Measurements from ENCODE around the gene MEX3C.

Gene MEX3C

GRCh38 chr18:51127664-51128063, 69.8 kb downstream of the MEX3C start:
- no peaks in the 10 kb centered on the region for H3K9me3 ChIP-seq (ENCODE audit: insufficient read depth, low read depth, low read length)
- no peak overlapping the region for H3K27ac ChIP-seq (ENCODE audit: low read length)
- H3K4me3 ChIP-seq (ENCODE audit: low read length): no peak overlapping the region
- no peak overlapping the region for H3K9ac ChIP-seq (ENCODE audit: low read depth, low read length)
- H3K36me3 ChIP-seq (ENCODE audit: insufficient read depth, low read depth, low read length): no peaks in the 10 kb centered on the region
- H3K27me3 ChIP-seq (ENCODE audit: insufficient read depth, low read length): no peaks in the 10 kb centered on the region
- no peaks in the 10 kb centered on the region for H3K4me1 ChIP-seq (ENCODE audit: insufficient read depth, low read length)

- Histone ChIP-seq H3K4me3 (ENCODE audit: low read length) (no peak overlapping the region), H3K36me3 (ENCODE audit: insufficient read depth, low read depth, low read length) (no peaks in the 10 kb centered on the region), H3K9ac (ENCODE audit: low read depth, low read length) (no peak overlapping the region), H3K4me1 (ENCODE audit: insufficient read depth, low read length) (no peaks in the 10 kb centered on the region; the same call in 1 of the 2 replicates), H3K9me3 (ENCODE audit: insufficient read depth, low read depth, low read length) (no peaks in the 10 kb centered on the region), H3K27me3 (ENCODE audit: insufficient read depth, low read length) (no peaks in the 10 kb centered on the region), H3K27ac (ENCODE audit: low read length) (no peak overlapping the region)
Measured at GRCh38 chr18:51125976-51126375, 71.5 kb downstream of the MEX3C start.
